Measurements from ENCODE around the gene VAMP2. TPM values are rescaled to one million over a fixed set of nuclear protein-coding genes. Genes with fewer than 3 reads are reported as not detected.

The VAMP2 gene
- total RNA-seq, 1 donor from 2014 or later = 2.1 TPM

DNA sequence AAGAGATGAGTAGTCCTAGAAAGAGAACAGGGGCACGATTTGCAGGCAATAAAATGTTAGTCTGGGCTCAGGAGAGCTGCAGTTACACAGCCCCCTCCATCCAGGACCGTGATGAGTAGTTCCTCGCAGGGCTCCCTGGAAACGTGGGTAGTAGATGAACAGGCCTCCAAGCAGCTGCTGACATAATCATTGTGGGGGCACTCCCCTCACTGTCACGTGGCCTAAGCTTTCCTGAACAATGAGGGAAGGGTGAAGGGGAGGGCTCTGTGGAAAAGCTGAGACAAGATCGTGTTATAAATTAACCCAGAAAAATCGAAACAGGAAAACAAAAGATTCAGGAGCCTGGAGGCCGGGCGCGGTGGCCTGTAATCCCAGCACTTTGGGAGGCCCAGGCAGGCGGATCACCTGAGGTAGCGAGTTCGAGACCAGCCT is 9.2 kb downstream of the VAMP2 start:
- peak overlapping the region; percentile 88 for H3K4me3 ChIP-seq (ENCODE audit: low read depth, low read length)
- TF ChIP-seq, protein P1, sequence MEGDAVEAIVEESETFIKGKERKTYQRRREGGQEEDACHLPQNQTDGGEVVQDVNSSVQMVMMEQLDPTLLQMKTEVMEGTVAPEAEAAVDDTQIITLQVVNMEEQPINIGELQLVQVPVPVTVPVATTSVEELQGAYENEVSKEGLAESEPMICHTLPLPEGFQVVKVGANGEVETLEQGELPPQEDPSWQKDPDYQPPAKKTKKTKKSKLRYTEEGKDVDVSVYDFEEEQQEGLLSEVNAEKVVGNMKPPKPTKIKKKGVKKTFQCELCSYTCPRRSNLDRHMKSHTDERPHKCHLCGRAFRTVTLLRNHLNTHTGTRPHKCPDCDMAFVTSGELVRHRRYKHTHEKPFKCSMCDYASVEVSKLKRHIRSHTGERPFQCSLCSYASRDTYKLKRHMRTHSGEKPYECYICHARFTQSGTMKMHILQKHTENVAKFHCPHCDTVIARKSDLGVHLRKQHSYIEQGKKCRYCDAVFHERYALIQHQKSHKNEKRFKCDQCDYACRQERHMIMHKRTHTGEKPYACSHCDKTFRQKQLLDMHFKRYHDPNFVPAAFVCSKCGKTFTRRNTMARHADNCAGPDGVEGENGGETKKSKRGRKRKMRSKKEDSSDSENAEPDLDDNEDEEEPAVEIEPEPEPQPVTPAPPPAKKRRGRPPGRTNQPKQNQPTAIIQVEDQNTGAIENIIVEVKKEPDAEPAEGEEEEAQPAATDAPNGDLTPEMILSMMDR (IDR thresholded peaks at IDR 0.05; ENCODE audit: insufficient read depth, low read length, severe bottlenecking) = no peak
- peaks cover 37% of the 10 kb centered on the region for H3K36me3 ChIP-seq (ENCODE audit: control insufficient read depth, insufficient read depth, low read length)
- FAIRE-seq (peak; percentile 32), DNase-seq (ENCODE audit: low read depth) (peak; percentile 96)
- no peaks in the 10 kb centered on the region for H3K27me3 ChIP-seq (ENCODE audit: control insufficient read depth, insufficient read depth, low read length)

GRCh38 chr17:8153031-8153451 is 9.7 kb downstream of the VAMP2 start:
- Histone ChIP-seq H3K27me3 (ENCODE audit: control insufficient read depth, insufficient read depth, low read length) (no peaks in the 10 kb centered on the region), H3K36me3 (ENCODE audit: control insufficient read depth, insufficient read depth, low read length) (peaks cover 42% of the 10 kb centered on the region), H3K4me3 (ENCODE audit: low read depth, low read length) (peak overlapping the region; percentile 83)
- TF ChIP-seq, protein P1 (IDR thresholded peaks at IDR 0.05; ENCODE audit: insufficient read depth, low read length, severe bottlenecking) = no peak
- FAIRE-seq (no peak), DNase-seq (ENCODE audit: low read depth) (no peak)

- TF ChIP-seq, protein P1 (IDR thresholded peaks at IDR 0.05; ENCODE audit: insufficient read depth, low read length, severe bottlenecking) = no peak
- peaks cover 49% of the 10 kb centered on the region for H3K36me3 ChIP-seq (ENCODE audit: control insufficient read depth, insufficient read depth, low read length)
- DNase-seq (ENCODE audit: low read depth) = peak; percentile 92
- H3K4me3 ChIP-seq (ENCODE audit: low read depth, low read length) = peak within 1 kb of the TSS; percentile 83
- peak; percentile 18 for FAIRE-seq
- H3K27me3 ChIP-seq (ENCODE audit: control insufficient read depth, insufficient read depth, low read length) = no peaks in the 10 kb centered on the region
Observed at GRCh38 chr17:8152112-8152775, 10.5 kb downstream of the VAMP2 start, which contains the start of gene PER1. TSS of gene PER1 (minus strand) at chr17:8152404. CDS start at chr17:8150706, 1,698 bp downstream.

DNA sequence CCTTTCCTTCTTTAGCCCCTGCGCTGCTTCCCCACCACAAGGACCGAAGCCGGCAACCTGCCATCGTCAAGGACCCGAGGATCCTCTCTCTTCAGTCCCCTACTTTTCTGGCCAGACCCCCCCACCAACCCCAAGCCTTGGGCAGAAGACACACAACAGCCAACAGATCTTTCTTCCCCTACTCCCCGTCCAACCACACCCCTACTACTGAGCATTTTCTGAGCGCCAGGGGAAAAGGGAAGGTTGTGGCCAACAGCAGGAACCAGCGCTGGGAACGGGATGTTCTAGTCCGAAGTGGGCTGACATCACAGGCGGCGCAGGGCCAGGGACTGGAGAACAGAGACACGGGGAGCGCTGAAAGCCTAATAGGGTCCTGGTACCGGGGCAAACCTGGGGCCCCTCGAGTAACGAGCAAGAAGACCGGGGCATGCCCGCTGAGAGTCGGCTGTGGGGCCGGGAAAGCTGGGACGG is 11.1 kb downstream of the VAMP2 start:
- FAIRE-seq (no peak), DNase-seq (ENCODE audit: low read depth) (peak; percentile 29)
- no peaks in the 10 kb centered on the region for H3K27me3 ChIP-seq (ENCODE audit: control insufficient read depth, insufficient read depth, low read length)
- peak overlapping the region; percentile 83 for H3K4me3 ChIP-seq (ENCODE audit: low read depth, low read length)
- TF ChIP-seq, protein P1 (IDR thresholded peaks at IDR 0.05; ENCODE audit: insufficient read depth, low read length, severe bottlenecking) = no peak
- peaks cover 55% of the 10 kb centered on the region for H3K36me3 ChIP-seq (ENCODE audit: control insufficient read depth, insufficient read depth, low read length)

DNA sequence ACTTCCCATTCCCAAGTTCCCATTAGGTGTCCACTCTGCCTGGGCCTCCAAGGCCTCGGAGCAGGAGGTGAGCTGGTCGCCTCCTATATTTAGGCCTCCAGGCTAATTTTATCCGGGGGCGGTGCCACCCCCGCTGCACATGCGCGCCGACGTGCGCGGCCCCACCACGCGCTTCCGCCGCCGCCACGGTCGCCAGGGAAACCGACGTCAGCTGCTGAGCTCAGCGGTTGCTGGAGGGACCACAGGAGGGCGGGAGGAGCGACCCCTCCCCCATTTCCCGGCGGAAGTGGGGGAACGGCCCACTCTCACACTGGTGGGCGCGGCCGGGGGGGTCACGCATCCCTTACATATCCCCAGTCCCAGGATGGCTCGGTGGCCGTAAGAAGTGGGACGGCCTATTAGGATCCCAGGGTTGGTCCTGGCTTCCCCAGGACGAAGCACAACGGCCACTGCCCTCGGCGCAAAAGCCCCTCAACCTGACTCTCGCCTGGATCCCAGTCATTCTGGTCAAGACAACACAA is 11.6 kb downstream of the VAMP2 start:
- H3K36me3 ChIP-seq (ENCODE audit: control insufficient read depth, insufficient read depth, low read length) = peaks cover 60% of the 10 kb centered on the region
- H3K4me3 ChIP-seq (ENCODE audit: low read depth, low read length) = peak overlapping the region; percentile 83
- no peak for FAIRE-seq
- peak; percentile 54 for DNase-seq (ENCODE audit: low read depth)
- TF ChIP-seq, protein P1 (IDR thresholded peaks at IDR 0.05; ENCODE audit: insufficient read depth, low read length, severe bottlenecking) = no peak
- H3K27me3 ChIP-seq (ENCODE audit: control insufficient read depth, insufficient read depth, low read length) = no peaks in the 10 kb centered on the region

Measured in bronchial epithelial cell (primary cell).